Activated T-cell treated with anti-CD3 and anti-CD28 coated beads, Interleukin-2, amount 50 U/mL, for 48 hours (primary cell): Measurements from ENCODE around the gene KLHL17.
"Not testable (repeated sequence)": the region's sequence is repeated elsewhere in the genome, so short reads cannot be mapped to it uniquely, and the experiment has no call there.

Experiments
- DNase-seq, 2 experiments: peaks; one replicate each; pipeline ENCODE4 v3.0.0-alpha.2; 2020

Gene KLHL17

GRCh38 chr1:970242-970972 lies 10.0 kb downstream of the KLHL17 start:
- DNase-seq, result no peak

- no peak for DNase-seq
Observed at GRCh38 chr1:970973-971730, 10.8 kb downstream of the KLHL17 start.

- DNase-seq, result no peak
Observed at GRCh38 chr1:971751-972506, 11.5 kb downstream of the KLHL17 start.

GRCh38 chr1:972726-973458 lies 12.5 kb downstream of the KLHL17 start:
- no peak for DNase-seq

- no peak for DNase-seq
Observed at GRCh38 chr1:973459-974292, 13.3 kb downstream of the KLHL17 start.

GRCh38 chr1:974293-974640 lies 13.9 kb downstream of the KLHL17 start:
- DNase-seq, result no peak

GRCh38 chr1:974687-975328 lies 14.4 kb downstream of the KLHL17 start:
- no peak for DNase-seq

GRCh38 chr1:975365-975764 lies 15.0 kb downstream of the KLHL17 start:
- no peak for DNase-seq

GRCh38 chr1:975896-976683 lies 15.7 kb downstream of the KLHL17 start:
- peak; percentile 74 to 83 for DNase-seq

- not testable (repeated sequence) for DNase-seq
Observed at GRCh38 chr1:976791-977190, 16.4 kb downstream of the KLHL17 start.

GRCh38 chr1:978069-978834 lies 17.9 kb downstream of the KLHL17 start:
- no peak for DNase-seq

- no peak for DNase-seq
Observed at GRCh38 chr1:978835-979743, 18.7 kb downstream of the KLHL17 start.

GRCh38 chr1:979744-980072 lies 19.3 kb downstream of the KLHL17 start:
- DNase-seq, result no peak

GRCh38 chr1:980137-980571 lies 19.8 kb downstream of the KLHL17 start:
- no peak for DNase-seq

GRCh38 chr1:980602-981395 lies 20.4 kb downstream of the KLHL17 start:
- no peak for DNase-seq

- DNase-seq, result no peak
Observed at GRCh38 chr1:981491-981954, 21.1 kb downstream of the KLHL17 start.

GRCh38 chr1:981955-982558 lies 21.7 kb downstream of the KLHL17 start, which contains the start of gene PERM1:
Gene PERM1, minus strand, starts transcription at chr1:982093. Its CDS starts 1,064 bp downstream, at chr1:981029.
- DNase-seq, result no peak
